ENCODE data around the gene PTPN1. TPM values are rescaled to one million over a fixed set of nuclear protein-coding genes. Genes with fewer than 3 reads are reported as not detected.

PTPN1 gene
- total and polyA plus RNA-seq, 12 donors: 15.5 to 45.3 (median 29.4) TPM

- H3K4me1 ChIP-seq: peaks cover 0 to 43% (median 23%) of the 10 kb centered on the region in 9 donors
- ATAC-seq (peak; percentile 56 to 83 (median 76)), DNase-seq (peak; percentile 65 to 81)
- peaks cover 0 to 44% (median 4%) of the 10 kb centered on the region in 9 donors for H3K36me3 ChIP-seq
- 41 to 43% methylated on average over 19 of the region's 19 CpGs for WGBS, 2 donors
- peak overlapping the region in 4 of 10 donors; percentile 9 to 48 (median 19) for H3K27ac ChIP-seq
- H3K4me3 ChIP-seq: no peak overlapping the region
- TF ChIP-seq, protein P1, sequence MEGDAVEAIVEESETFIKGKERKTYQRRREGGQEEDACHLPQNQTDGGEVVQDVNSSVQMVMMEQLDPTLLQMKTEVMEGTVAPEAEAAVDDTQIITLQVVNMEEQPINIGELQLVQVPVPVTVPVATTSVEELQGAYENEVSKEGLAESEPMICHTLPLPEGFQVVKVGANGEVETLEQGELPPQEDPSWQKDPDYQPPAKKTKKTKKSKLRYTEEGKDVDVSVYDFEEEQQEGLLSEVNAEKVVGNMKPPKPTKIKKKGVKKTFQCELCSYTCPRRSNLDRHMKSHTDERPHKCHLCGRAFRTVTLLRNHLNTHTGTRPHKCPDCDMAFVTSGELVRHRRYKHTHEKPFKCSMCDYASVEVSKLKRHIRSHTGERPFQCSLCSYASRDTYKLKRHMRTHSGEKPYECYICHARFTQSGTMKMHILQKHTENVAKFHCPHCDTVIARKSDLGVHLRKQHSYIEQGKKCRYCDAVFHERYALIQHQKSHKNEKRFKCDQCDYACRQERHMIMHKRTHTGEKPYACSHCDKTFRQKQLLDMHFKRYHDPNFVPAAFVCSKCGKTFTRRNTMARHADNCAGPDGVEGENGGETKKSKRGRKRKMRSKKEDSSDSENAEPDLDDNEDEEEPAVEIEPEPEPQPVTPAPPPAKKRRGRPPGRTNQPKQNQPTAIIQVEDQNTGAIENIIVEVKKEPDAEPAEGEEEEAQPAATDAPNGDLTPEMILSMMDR (IDR thresholded peaks at IDR 0.05): no peak
- no peaks in the 10 kb centered on the region for H3K9me3 ChIP-seq
- intact Hi-C loops (cut with DNase I): loop anchor here in 3 of 10 donors (10.0 kb wide), 2 partner anchors 142 to 152 kb away; partner anchors contain the start of gene PARD6B (in 1 of the 3)
- H3K27me3 ChIP-seq: peaks cover 0 to 9% (median 0%) of the 10 kb centered on the region in 7 donors
Observed at GRCh38 chr20:50592282-50593004, 82.3 kb downstream of the PTPN1 start.

DNA sequence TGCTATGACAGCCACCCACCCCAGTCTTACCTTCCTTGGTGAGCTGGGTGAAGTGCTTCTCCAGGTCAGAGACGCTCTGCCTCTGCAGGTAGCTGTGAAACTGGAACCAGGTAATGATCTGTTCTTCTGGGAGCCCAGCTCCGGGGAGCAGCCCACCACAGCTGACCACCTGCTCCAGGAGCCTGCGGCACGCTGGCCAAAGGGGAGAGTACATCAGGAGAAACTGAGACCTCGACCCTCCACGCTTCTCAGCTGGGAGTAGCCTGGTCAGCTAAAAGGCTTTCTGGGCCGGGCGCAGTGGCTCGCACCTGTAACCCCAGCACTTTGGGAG, 82.8 kb downstream of the PTPN1 start:
- peaks cover 0 to 15% (median 0%) of the 10 kb centered on the region in 7 donors for H3K27me3 ChIP-seq
- no peaks in the 10 kb centered on the region for H3K9me3 ChIP-seq
- TF ChIP-seq, protein P1 (IDR thresholded peaks at IDR 0.05): no peak
- H3K4me3 ChIP-seq: no peak overlapping the region
- 94 to 95% methylated on average over 9 of the region's 9 CpGs for WGBS, 2 donors
- intact Hi-C loops (cut with DNase I): loop anchor here in 3 of 10 donors (10.0 kb wide), 2 partner anchors 142 to 152 kb away; partner anchors contain the start of gene PARD6B (in 1 of the 3)
- H3K27ac ChIP-seq: peak overlapping the region in 2 of 10 donors; percentile 12 to 48
- peaks cover 0 to 39% (median 0%) of the 10 kb centered on the region in 9 donors for H3K36me3 ChIP-seq
- ATAC-seq (no peak), DNase-seq (no peak)
- peaks cover 0 to 40% (median 23%) of the 10 kb centered on the region in 9 donors for H3K4me1 ChIP-seq

- peak in 1 of 8 donors; percentile 6 for ATAC-seq
- intact Hi-C loops (cut with DNase I): loop anchor here in 3 of 10 donors (10.0 kb wide), 2 partner anchors 141 to 151 kb away; partner anchors contain the start of gene PARD6B (in 1 of the 3)
- DNase-seq: no peak
Observed at GRCh38 chr20:50594231-50594590, 84.0 kb downstream of the PTPN1 start.

More at GRCh38 chr20:50594231-50594590, 84.0 kb downstream of the PTPN1 start:
- H3K9me3 ChIP-seq: no peaks in the 10 kb centered on the region
- peaks cover 0 to 27% (median 0%) of the 10 kb centered on the region in 9 donors for H3K36me3 ChIP-seq
- TF ChIP-seq, protein P1 (IDR thresholded peaks at IDR 0.05): no peak
- 66 to 70% methylated on average over 11 of the region's 11 CpGs for WGBS, 2 donors
- H3K4me1 ChIP-seq: peaks cover 0 to 39% (median 23%) of the 10 kb centered on the region in 9 donors
- H3K27ac ChIP-seq: no peak overlapping the region
- peaks cover 0 to 24% (median 0%) of the 10 kb centered on the region in 7 donors for H3K27me3 ChIP-seq
- H3K4me3 ChIP-seq: no peak overlapping the region
